Esophagus squamous epithelium (tissue), 4 donors: ENCODE results near the gene SPDYE2B.
"Not testable (repeated sequence)": the region's sequence is repeated elsewhere in the genome, so short reads cannot be mapped to it uniquely, and the experiment has no call there.

ENCODE experiments used
- CTCF ChIP-seq, 6 experiments: fragments of 450-650 bp in 4 of 6; fragments of 200-600 bp in 2 of 6; sonication (generic) in 2 of 6; IDR thresholded peaks; one replicate each; pipeline ENCODE4 v1.5.1; 2016 to 2019; ENCODE audit warnings: antibody characterized with exemption in 6 of 6, mild to moderate bottlenecking in 4 of 6, moderate library complexity in 4 of 6
- POLR2A ChIP-seq, 4 donors: fragments of 450-650 bp; IDR thresholded peaks; one replicate each; pipeline ENCODE4 v1.6.1; 2017; ENCODE audit warnings: antibody characterized with exemption in 4 of 4, mild to moderate bottlenecking in 4 of 4, moderate library complexity in 3 of 4

- not testable (repeated sequence) for TF ChIP-seq CTCF, POLR2A (IDR thresholded peaks at IDR 0.05)
Observed at GRCh38 chr7:102636956-102637355, 13.2 kb upstream of the SPDYE2B start.
